Stromal cell of bone marrow (primary cell): ENCODE measurements around the gene TSPAN2.

Experiments used
- DNase-seq: peaks from one replicate; pipeline ENCODE4 v3.0.0-alpha.2; 2012; ENCODE audit warnings: low read depth

TSPAN2 gene

GRCh38 chr1:115074839-115075534 is 14.3 kb downstream of the TSPAN2 start:
- DNase-seq: no peak

- no peak for DNase-seq
Measured at GRCh38 chr1:115073298-115074087, 15.8 kb downstream of the TSPAN2 start.

DNA sequence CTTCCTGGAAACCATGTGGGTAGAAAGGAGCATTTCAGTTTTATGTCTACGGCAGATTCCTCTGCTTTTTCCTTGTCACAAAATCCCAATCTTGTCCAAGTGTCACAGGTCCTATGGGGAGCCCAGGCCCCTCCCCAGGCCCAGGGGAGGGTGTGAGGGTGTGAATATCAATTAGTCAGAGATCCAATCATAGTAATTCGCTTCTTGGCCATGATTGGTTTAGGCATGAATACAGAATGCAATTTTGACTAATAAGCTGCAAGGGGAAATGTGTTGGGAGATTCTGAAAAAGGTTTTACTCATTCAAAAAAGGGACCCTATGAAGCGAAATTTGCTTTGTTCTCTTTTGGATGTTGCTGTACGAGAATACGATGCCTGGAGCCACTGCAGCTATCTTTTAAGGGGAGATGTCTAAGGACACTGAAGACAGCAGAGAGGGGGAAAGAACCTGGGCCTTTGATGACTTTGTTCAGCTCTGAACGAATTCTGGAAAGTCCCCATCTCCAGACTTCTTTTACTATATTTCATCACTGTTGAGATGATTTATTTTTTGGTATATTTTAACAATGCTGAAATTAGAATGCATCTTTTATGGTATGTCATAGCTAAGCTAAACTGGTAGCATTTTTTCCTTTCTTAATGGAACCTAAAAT is 18.2 kb downstream of the TSPAN2 start:
- DNase-seq: no peak

DNA sequence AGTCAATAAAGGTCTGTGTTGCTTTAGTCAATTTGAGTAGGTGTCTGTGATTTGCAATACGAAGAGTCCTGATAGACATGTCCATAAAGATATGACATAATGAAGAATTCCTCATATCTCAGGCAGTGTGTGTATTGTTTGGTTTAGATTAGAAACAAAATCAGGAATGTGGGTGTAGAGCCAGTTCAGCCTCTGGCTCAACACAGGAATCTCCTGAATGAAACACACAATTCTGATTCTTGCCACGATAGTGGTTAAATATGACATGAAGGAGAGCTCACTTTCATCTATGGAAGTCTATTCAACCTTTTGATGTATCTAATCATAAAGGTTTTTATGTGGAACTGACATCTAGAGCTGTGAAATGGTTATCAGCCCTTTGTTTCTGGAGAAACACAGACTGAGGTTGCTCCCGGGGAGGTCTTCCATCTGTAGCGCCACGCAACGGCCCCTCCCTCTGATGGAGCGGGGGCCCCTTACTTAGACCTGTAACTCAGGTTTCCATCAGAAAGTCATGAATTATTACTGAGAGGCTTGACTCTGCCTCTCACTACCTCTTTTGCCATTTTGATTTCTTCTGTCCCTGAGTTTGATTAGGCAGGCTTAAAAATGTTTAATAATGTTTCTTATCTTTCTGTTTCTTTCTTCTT is 19.5 kb downstream of the TSPAN2 start:
- no peak for DNase-seq

DNA sequence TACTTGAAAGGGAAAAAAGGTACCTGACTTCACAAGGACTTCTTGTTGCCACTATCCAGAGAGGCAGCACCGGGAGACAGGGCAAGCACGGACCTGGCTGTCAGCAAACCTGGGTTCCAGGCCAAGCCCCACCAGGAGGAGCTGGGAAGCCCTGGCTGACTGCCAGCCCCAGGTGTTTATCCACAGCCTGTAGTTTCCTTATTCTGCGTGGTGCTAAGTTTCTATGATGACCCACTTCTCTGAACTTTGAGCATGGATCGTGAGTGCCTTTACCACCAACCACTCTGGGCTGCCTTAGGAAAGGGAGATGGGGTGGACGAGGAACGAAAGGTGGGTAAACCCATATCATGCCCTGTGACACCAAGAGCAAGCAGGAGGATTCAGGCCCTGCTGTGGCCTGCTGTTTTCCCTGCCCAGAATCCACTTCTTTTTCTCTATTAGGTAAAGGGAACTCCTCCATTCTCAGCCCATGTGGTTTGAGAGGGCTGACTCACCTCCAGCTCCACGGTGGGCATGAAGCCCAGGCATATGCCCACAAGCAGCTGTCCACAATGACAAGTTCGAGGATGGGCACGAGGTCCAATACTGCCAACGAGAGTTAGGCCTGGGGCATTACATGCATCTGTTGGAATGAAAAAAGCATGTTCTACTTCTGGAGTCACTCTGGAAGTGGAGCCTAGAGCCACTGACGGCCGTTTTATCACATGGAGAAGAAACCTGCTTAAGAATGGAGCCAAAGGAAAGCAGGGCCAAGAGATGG is 20.3 kb downstream of the TSPAN2 start:
- DNase-seq: peak; percentile 43

DNA sequence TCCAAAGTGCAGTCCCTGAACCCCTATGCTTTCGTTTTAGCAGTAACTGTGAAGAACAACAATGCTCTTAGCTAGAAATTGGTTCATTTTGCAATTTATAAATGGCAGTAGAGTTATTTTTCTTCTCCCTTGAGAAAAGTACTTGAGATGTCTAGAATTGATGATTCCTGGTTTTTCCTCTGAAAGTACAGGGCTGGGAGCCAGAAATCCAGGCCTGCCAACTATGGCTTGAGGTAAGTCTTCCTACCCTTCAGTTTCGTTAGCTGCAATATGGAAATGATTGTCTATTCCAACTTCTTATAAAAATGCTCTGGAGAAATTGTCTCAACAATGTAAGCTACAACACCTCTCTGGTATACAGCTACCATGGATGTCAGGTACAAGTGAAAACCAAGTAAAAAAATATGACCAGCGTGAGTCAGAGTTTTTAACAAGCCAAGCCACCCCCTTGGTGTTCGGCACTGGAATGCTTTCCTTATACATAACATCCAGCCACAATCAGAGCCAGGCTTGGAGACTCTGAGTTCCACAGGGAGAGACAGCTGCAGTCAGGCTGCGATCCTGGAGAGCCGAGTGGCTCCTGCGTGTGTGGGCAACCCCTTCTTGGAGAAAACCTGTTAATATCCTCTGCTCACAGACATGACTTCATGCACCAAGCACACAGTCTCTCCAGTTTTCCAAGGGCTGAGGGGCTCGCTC is 22.0 kb downstream of the TSPAN2 start:
- DNase-seq: peak; percentile 36

DNA sequence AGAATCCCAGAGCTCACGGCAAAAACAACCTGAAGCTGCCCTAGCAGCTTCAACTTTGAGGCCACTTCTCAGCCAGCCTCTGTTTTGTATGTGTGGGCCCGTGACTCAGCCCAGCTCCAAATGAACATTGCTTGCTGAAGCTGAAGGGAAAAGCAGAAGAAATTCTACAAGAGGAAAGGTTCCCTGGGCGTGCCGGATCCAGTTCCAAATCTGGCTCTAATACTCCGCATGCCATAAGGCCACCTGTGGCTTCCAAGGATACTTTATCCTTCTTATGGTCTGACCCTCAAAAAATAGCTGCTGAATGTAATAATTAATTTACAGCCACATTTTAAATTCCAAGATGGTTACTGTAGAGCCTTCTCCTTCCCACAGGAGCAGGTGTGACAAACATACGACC is 24.3 kb downstream of the TSPAN2 start:
- DNase-seq: no peak

- DNase-seq: no peak
Measured at GRCh38 chr1:115064461-115064860, 24.8 kb downstream of the TSPAN2 start.

DNA sequence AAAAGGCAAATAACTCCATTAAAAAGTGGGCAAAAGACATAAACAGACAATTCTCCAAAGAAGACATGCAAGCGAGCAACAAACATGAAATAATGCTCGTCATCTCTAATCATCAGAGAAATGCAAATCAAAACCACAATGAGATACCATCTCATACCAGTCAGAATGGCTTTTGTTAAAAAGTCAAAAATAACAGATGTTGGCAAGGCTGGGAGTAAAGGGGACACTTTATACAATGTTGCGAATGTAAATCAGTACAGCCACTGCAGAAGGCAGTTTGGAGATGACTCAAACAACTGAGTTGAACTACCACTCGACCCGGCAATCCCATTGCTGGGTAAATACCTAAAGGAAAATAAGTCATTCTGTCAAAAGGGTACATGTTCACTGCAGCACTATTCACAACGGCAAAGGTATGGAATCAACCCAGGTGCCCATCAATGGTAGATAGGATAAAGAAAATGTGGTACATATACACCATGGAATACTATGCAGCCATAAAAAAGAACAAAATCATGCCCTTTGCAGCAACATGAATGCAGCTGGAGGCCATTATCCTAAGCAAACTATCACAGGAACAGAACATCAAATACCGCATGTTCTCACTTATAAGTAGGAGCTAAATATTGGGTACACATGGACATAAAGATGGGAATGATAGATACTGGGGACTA is 25.9 kb downstream of the TSPAN2 start:
- DNase-seq: no peak

DNA sequence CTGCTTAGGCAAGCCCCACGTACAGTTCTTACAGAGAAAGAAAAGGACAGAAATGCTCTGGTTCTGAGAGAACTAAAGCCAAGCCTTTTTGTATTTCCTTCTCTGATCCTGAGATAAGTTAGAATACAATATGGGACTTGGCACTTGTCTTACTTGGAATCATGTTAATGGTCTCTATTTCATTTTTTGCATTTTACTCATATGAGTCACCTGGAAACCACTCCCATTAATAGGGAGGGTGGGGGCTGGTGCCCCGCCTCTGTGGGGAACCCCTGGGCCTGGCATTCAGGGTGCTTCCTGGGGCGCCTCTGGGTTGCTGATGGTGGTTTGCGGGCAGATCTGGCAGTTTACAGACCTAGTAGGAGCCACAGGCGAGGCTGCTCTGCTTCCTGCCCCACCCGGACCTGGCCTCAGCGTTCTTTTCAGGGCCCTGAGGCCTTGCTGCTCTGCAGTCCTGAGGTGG is 26.7 kb downstream of the TSPAN2 start:
- no peak for DNase-seq

DNA sequence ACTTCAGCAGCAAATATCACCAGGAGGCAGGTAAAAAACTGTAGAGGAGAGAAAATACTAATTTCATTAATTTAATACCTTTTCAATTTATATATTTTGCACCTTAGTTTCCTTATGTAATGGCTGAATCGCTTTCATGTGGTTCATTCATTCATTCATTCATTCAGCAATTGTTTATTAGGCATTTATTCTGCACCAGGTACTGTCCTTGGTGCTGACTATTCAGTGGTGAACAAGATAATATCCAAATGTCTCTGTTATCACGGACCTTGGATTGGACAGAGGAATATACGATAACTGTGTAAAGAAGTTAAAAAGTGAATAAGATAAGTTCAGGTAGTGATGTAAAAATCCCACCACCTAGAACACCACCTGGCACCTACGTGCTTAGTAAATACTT is 28.8 kb downstream of the TSPAN2 start:
- DNase-seq: no peak

- no peak for DNase-seq
Measured at GRCh38 chr1:115059316-115059715, 30.0 kb downstream of the TSPAN2 start.

- DNase-seq: no peak
Measured at GRCh38 chr1:115057661-115058254, 31.5 kb downstream of the TSPAN2 start.

DNA sequence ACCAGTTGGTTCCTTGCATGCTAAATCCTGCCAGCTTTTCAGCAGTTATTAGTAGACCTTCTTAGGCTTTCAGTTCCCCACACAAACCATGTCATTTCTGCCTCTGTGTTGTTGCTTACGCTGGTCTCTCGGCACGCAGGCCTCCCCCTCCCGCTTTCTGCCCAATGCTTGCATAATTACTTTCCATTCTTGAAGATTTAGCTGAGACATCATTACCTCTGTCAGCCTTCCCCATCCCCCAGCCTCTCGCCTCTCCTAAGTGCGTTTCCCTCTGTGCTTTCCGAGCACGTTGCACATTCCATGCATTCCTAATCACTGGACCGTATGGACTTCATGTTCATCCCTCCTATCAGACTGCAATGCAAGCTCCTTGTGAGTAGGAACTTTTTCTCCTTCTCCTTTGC is 32.9 kb downstream of the TSPAN2 start:
- DNase-seq: no peak

GRCh38 chr1:115052454-115053083 is 36.7 kb downstream of the TSPAN2 start:
- DNase-seq: no peak

DNA sequence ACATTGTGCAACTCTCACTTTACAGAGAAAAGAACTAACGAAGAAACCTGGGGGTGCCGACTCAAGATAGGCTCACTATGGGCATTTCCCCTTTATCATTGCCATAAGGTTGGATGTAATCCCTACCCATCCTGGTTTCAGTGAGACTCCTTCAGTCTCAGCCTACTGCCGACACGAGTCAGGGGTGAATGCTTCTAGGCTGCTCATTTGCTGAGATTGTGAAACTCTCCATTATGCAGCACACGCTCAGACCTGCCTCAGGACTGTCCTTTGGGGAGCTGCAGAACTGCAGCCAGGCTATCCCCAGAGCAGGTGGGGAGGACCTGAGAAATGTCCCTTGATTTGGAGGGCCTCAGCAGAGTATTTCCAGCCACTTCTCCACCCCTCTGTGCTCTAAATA is 37.5 kb downstream of the TSPAN2 start:
- no peak for DNase-seq

DNA sequence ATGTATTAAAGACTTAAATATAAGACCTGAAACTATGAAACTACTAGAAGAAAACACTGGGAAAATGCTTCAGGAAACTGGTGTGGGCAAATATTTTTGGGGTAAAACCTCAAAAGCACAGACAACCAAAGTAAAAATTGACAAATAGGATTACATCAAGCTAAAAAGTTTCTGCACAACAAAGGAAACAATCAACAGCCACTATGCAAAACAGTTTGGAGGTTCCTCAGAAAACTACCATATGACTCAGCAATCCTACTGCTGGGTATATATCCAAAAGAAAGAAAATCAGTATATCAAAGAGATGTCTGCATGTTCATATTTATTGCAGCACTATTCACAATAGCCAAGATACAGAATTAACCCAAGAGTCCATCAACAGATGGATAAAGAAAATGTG is 42.6 kb downstream of the TSPAN2 start:
- DNase-seq: no peak

DNA sequence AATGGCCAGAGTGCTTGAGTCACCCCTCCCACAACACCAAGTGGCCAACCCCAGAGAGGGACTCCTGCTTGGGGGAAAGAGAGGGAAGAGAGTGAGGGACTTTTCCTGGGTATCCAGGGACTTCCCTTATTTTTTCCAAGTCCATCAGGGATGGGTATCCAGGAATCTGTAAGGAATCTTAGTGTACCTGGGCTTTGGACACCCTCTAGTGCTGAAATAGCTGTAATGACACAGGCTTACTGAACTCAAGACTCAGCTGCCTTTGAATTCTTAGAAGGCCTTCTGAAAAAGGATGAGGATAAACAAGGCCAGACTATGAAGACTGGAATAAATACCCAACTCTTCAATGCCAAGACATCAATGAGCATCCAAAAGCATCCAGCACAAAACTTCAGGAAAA is 47.6 kb downstream of the TSPAN2 start:
- no peak for DNase-seq

DNA sequence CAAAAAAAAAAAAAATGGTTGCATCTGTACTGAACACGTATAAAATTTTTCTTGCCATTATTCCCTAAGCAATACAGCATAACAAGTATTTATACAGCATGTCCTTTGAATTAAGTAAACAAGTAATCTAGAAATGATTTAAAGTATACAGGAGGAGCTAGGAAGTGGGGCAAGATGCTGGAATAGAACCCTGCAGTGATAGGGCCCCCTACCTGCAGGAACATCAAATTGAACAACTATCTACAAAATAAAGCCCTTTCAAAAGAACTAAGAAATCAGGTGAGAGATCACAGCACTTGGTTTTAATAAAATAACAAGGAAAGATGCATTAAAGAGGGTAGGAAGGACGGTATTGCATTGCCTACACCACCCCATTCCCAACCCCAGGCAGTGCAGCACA is 48.8 kb downstream of the TSPAN2 start:
- DNase-seq: no peak
